K562 (cell line): ENCODE measurements around the gene CDT1. TPM values are rescaled to one million over a fixed set of nuclear protein-coding genes. Genes with fewer than 3 reads are reported as not detected.
A peak's percentile ranks its signal among the peaks of the same experiment; 100 is the strongest.

Experiments
- E2F6 ChIP-seq, 2 experiments: IDR thresholded peaks; 2 replicates each; pipeline ENCODE4 v1.6.1; 2011; ENCODE audit warnings: borderline replicate concordance in 1 of 2, control low read depth in 1 of 2, low read depth in 1 of 2, low read length in 1 of 2, mild to moderate bottlenecking in 1 of 2, mixed read lengths in 1 of 2, moderate library complexity in 1 of 2; ENCODE audit not compliant: insufficient read depth in 1 of 2, insufficient read length in 1 of 2, poor library complexity in 1 of 2, severe bottlenecking in 1 of 2; ENCODE audit errors: extremely low read depth in 1 of 2
- FOXJ3 ChIP-seq: sonication (generic); formaldehyde crosslinking; IDR thresholded peaks from 2 replicates; pipeline ENCODE4 v1.4.0; 2020; ENCODE audit warnings: mild to moderate bottlenecking, missing genetic modification reagents
- HCFC1 ChIP-seq: IDR thresholded peaks from 2 replicates; pipeline ENCODE4 v1.6.1; 2012; ENCODE audit warnings: low read depth, low read length, improper control_type of control experiment
- HNRNPH1 ChIP-seq: fragments of 200-400 bp; formaldehyde crosslinking; optimal IDR thresholded peaks from 2 replicates; pipeline ENCODE3; 2017; ENCODE audit warnings: low read depth, mild to moderate bottlenecking, low read length, moderate library complexity
- PCBP2 ChIP-seq: fragments of 200-400 bp; formaldehyde crosslinking; IDR thresholded peaks from 2 replicates; pipeline ENCODE4 v1.6.1; 2018; ENCODE audit warnings: low read length, low read depth, mild to moderate bottlenecking, moderate library complexity; ENCODE audit not compliant: poor library complexity, severe bottlenecking
- RAD21 ChIP-seq, 2 experiments: fragments of 250-450 bp in 1 of 2; fragments of 450-650 bp in 1 of 2; sonication (Bioruptor Pico) in 1 of 2; formaldehyde crosslinking in 1 of 2; IDR thresholded peaks in 1 of 2; conservative IDR thresholded peaks in 1 of 2; 2 replicates each; pipeline versions ENCODE4 v1.4.0 to v1.8.0; 2020 to 2022; ENCODE audit warnings: mild to moderate bottlenecking in 2 of 2, moderate library complexity in 1 of 2
- RAD51 ChIP-seq: fragments of 450-650 bp; IDR thresholded peaks from 2 replicates; pipeline ENCODE4 v1.7.1; 2016; ENCODE audit warnings: low read depth, mild to moderate bottlenecking, borderline replicate concordance
- SMC3 ChIP-seq: conservative IDR thresholded peaks from 2 replicates; pipeline ENCODE4 v1.6.1; 2011; ENCODE audit warnings: low read depth, low read length, improper control_type of control experiment; ENCODE audit not compliant: insufficient read depth
- ZFX ChIP-seq: sonication (generic); formaldehyde crosslinking; IDR thresholded peaks from 2 replicates; pipeline ENCODE4 v1.8.0; 2022; ENCODE audit warnings: mild to moderate bottlenecking, missing genetic modification reagents, moderate library complexity
- ZNF12 ChIP-seq: sonication (generic); formaldehyde crosslinking; IDR thresholded peaks from 2 replicates; pipeline ENCODE4 v1.4.0; 2020; ENCODE audit warnings: mild to moderate bottlenecking, missing genetic modification reagents
- ZNF318 ChIP-seq, 2 experiments: fragments of 450-650 bp; IDR thresholded peaks; 2 replicates each; pipeline ENCODE4 v1.6.1; 2016; ENCODE audit warnings: mild to moderate bottlenecking in 2 of 2, borderline replicate concordance in 1 of 2, low read depth in 1 of 2, moderate library complexity in 1 of 2
- polyA plus RNA-seq, 8 experiments: library from polyadenylated mRNA; depleted of rRNA in 4 of 8; stranded (reverse) in 5 of 8; unstranded in 3 of 8; fragments of >200 nt; fragmentation: Nextera tagmentation in 2 of 8; fragmentation: Illumina TruSeq in 1 of 8; extraction: Ambion mirVana in 2 of 8; extraction: Trizol in 1 of 8; gene quantifications; 2 replicates each; pipeline versions ENCODE4 v1.2.1 to v1.2.3, GENCODE V29; 2011 to 2014; ENCODE audit warnings: inconsistent platforms in 1 of 8, missing spikeins in 1 of 8
- total RNA-seq, 7 experiments: library from RNA; depleted of rRNA in 6 of 7; stranded (reverse); fragments of >200 nt in 6 of 7; fragmentation: Illumina TruSeq in 2 of 7; extraction: Trizol in 2 of 7; gene quantifications; 2 replicates each; pipeline versions ENCODE4 v1.2.1 to v1.2.3, GENCODE V29; 2011 to 2021; ENCODE audit warnings: low replicate concordance in 1 of 7
- TF ChIP-seq, protein P1 (sequence below): fragments of 450-650 bp; IDR thresholded peaks from 2 replicates; pipeline ENCODE4 v1.6.1; 2016; ENCODE audit warnings: antibody characterized with exemption
- TF ChIP-seq, protein P2 (sequence below): fragments of 450-650 bp; IDR thresholded peaks from 2 replicates; pipeline ENCODE4 v1.6.1; 2014; ENCODE audit warnings: low read depth, mild to moderate bottlenecking, moderate library complexity, borderline replicate concordance

CDT1 gene
- total and polyA plus RNA-seq, 9 of the 15 experiments (the other 6 are each of a cell fraction or from before 2014, with no cell fraction given): 0.92 to 178 (median 14.2) TPM

DNA sequence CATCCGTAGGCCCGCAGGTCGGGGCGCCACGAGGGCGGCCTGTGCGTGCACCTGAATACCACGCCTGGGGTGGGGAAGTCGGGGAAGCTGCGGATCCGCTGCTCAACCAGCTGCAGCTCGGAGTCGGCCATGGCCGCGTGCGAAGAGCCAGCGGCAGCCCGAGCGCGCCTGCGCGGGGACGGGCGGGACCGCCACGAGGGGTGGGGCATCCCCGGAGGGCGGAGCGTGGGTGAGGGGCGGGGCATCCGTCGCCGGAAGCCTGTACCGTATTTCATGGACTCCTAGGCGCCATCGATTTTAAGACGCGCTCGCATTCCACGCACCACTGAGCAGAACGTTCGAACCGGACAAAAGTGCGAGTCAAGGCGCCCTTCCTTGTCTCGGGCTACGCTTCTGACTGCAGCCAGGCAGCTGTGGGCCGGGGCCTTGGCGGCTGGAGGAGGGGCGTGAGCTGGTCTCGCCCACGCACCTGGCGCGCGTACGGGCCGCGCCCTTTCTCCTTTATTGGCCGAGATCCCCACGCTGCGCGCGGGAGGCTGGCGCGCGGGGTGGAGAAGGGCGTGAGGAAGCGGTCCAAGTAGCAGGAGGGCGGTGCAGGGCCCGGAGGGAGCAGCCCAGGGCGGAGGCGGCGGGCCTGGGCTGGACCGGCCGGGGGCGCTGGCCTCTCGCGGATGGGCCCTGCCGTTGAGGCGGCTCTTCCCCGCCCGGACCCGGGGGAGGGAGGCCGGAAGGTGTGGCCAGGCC is 8.4 kb downstream of the CDT1 start, which contains the start of gene APRT (continued):
- TF ChIP-seq RAD51: no peak
- TF ChIP-seq ZFX (CRISPR knock-in tag): peak; percentile 83
- no peak for TF ChIP-seq ZNF12 (CRISPR knock-in tag)
- TF ChIP-seq HCFC1: peak; percentile 51
- TF ChIP-seq, protein P1, sequence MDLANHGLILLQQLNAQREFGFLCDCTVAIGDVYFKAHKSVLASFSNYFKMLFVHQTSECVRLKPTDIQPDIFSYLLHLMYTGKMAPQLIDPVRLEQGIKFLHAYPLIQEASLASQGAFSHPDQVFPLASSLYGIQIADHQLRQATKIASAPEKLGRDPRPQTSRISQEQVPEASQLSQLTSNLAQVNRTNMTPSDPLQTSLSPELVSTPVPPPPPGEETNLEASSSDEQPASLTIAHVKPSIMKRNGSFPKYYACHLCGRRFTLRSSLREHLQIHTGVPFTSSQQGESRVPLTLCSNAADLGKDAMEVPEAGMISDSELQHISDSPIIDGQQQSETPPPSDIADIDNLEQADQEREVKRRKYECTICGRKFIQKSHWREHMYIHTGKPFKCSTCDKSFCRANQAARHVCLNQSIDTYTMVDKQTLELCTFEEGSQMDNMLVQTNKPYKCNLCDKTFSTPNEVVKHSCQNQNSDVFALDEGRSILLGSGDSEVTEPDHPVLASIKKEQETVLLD: peak; percentile 93
- TF ChIP-seq SMC3: peak; percentile 74
- TF ChIP-seq HNRNPH1: no peak
- peak; percentile 65 to 87 for TF ChIP-seq E2F6 (IDR thresholded peaks at IDR 0.05; ENCODE audit: borderline replicate concordance in 1 of 2, extremely low read depth in 1 of 2, insufficient read depth in 1 of 2, insufficient read length in 1 of 2, low read depth in 1 of 2, low read length in 1 of 2, poor library complexity in 1 of 2, severe bottlenecking in 1 of 2)
- TF ChIP-seq PCBP2: no peak
- TF ChIP-seq ZNF318 (IDR thresholded peaks at IDR 0.05; ENCODE audit: borderline replicate concordance in 1 of 2, low read depth in 1 of 2): no peak
- no peak for TF ChIP-seq FOXJ3 (CRISPR knock-in tag)
- TF ChIP-seq, protein P2, sequence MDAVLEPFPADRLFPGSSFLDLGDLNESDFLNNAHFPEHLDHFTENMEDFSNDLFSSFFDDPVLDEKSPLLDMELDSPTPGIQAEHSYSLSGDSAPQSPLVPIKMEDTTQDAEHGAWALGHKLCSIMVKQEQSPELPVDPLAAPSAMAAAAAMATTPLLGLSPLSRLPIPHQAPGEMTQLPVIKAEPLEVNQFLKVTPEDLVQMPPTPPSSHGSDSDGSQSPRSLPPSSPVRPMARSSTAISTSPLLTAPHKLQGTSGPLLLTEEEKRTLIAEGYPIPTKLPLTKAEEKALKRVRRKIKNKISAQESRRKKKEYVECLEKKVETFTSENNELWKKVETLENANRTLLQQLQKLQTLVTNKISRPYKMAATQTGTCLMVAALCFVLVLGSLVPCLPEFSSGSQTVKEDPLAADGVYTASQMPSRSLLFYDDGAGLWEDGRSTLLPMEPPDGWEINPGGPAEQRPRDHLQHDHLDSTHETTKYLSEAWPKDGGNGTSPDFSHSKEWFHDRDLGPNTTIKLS: no peak
- peak; percentile 93 to 94 for TF ChIP-seq RAD21 (CRISPR knock-in tag; conservative IDR thresholded peaks at IDR 0.05 in 1 of 2, IDR thresholded peaks at IDR 0.05 in 1 of 2)
